IMR-90 (cell line): ENCODE measurements around the gene NR6A1.

Experiments used
- CEBPB ChIP-seq: IDR thresholded peaks from 2 replicates; pipeline ENCODE4 v1.6.1; 2012; ENCODE audit warnings: low read depth, low read length, improper control_type of control experiment
- CTCF ChIP-seq: conservative IDR thresholded peaks from 2 replicates; pipeline ENCODE4 v1.5.1; 2012; ENCODE audit warnings: mild to moderate bottlenecking, low read depth, low read length, improper control_type of control experiment
- MAZ ChIP-seq: IDR thresholded peaks from 2 replicates; pipeline ENCODE4 v1.6.1; 2012; ENCODE audit warnings: low read depth, mild to moderate bottlenecking, low read length, improper control_type of control experiment, moderate library complexity, borderline replicate concordance
- POLR2A ChIP-seq: IDR thresholded peaks from 2 replicates; pipeline ENCODE4 v1.6.1; 2012; ENCODE audit warnings: mild to moderate bottlenecking, low read depth, low read length

- no peak for TF ChIP-seq POLR2A
- no peak for TF ChIP-seq CTCF
- TF ChIP-seq MAZ, result no peak
- no peak for TF ChIP-seq CEBPB
Measured at GRCh38 chr9:124792257-124793014, 21.3 kb upstream of the NR6A1 start.
